ENCODE measurements around the gene TNIP1.

DNA sequence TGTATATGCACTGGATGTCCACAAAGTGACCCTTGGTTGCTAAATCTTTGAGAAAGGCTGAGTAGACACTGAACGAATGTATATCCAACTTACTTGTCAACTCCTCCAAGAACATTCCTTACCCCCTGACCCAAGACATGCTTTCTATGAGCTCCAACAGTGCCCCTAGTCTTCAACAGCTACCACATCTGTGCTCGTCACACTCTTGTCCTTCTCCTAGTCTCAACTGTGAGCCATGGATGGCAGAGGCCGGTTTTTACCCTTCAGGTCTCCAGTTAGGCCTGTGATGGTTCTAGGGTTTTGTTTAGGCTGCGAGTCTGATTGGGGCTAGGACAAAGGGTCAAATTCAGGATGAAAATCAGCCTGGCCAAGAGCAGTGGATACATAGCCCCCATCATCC, 79.4 kb downstream of the TNIP1 start:
- TF ChIP-seq EZH2 (IDR thresholded peaks at IDR 0.05; ENCODE audit: borderline replicate concordance, low read depth, low read length, severe bottlenecking) (no peak), CTCF (IDR thresholded peaks at IDR 0.05; ENCODE audit: borderline replicate concordance, extremely low read depth, low read length, poor library complexity, severe bottlenecking) (no peak)

All from DND-41 (cell line).